Breast epithelium (tissue), 3 donors: ENCODE measurements around the gene RIC8B.

Source experiments
- POLR2A ChIP-seq: fragments of 450-650 bp; IDR thresholded peaks from one replicate; pipeline ENCODE4 v1.6.1; 2016; ENCODE audit warnings: antibody characterized with exemption, mild to moderate bottlenecking, moderate library complexity
- TF ChIP-seq, protein P1 (sequence below), 3 donors: fragments of 450-650 bp; IDR thresholded peaks; one replicate each; pipeline ENCODE4 v1.5.1; 2016 to 2017; ENCODE audit warnings: antibody characterized with exemption in 3 of 3, mild to moderate bottlenecking in 3 of 3, moderate library complexity in 3 of 3

DNA sequence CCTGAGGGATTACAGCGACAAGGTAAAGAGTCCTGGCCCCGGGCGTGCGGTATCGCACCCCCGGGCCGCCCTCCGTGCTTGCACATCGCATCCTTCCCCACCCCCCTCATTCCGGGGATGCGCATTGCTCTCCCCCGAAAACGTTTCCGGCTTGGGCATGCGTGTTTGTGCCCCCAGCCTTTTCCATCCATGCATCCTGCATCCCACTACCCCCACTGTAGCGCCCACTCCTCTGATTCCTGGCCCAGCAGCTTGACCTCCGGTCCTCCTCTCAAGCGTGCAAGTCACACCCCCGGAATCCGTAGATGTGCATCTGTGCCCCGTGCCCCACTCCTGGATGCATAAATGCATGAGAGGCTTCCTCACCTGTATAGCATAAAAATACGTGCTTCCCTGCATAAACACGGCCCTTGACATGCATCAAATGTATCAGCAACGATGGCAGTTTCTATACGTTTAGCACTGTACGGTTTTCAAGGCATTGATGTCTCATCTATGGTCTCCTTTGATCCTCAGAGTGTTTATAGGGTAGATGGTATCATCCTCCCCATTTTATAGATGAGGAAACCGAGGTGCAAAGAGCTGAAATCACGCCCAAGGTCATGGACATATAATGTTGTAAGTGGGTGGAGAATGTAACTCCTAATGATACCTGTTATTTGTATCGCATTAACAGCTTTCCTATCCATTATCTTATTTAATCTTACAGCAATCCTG lies 484 bp downstream of the RIC8B start:
- no peak for TF ChIP-seq POLR2A
- TF ChIP-seq, protein P1, sequence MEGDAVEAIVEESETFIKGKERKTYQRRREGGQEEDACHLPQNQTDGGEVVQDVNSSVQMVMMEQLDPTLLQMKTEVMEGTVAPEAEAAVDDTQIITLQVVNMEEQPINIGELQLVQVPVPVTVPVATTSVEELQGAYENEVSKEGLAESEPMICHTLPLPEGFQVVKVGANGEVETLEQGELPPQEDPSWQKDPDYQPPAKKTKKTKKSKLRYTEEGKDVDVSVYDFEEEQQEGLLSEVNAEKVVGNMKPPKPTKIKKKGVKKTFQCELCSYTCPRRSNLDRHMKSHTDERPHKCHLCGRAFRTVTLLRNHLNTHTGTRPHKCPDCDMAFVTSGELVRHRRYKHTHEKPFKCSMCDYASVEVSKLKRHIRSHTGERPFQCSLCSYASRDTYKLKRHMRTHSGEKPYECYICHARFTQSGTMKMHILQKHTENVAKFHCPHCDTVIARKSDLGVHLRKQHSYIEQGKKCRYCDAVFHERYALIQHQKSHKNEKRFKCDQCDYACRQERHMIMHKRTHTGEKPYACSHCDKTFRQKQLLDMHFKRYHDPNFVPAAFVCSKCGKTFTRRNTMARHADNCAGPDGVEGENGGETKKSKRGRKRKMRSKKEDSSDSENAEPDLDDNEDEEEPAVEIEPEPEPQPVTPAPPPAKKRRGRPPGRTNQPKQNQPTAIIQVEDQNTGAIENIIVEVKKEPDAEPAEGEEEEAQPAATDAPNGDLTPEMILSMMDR (IDR thresholded peaks at IDR 0.05) = no peak
